Osteoblast (primary cell): ENCODE data around the gene NBAS. TPM values are rescaled to one million over a fixed set of nuclear protein-coding genes. Genes with fewer than 3 reads are reported as not detected.
"Not testable (repeated sequence)": the region's sequence is repeated elsewhere in the genome, so short reads cannot be mapped to it uniquely, and the experiment has no call there.

ENCODE experiments used
- DNase-seq: peaks from one replicate; pipeline ENCODE4 v3.0.0; 2011; ENCODE audit warnings: low spot score, mixed read lengths; ENCODE audit not compliant: insufficient read length; ENCODE audit errors: missing footprints
- H2AFZ ChIP-seq: 2 replicates; pipeline ENCODE4 v1.6.0; 2011; ENCODE audit warnings: mild to moderate bottlenecking, low read length
- H3K27ac ChIP-seq: 2 replicates; pipeline ENCODE4 v1.5.1; 2011; ENCODE audit warnings: mild to moderate bottlenecking, low read depth, low read length, moderate library complexity
- H3K27me3 ChIP-seq: 2 replicates; pipeline ENCODE4 v1.6.0; 2012; ENCODE audit warnings: mild to moderate bottlenecking, control low read depth, inconsistent platforms, low read length, moderate library complexity; ENCODE audit not compliant: insufficient read depth
- H3K36me3 ChIP-seq: 2 replicates; pipeline ENCODE4 v1.5.1; 2011; ENCODE audit warnings: mild to moderate bottlenecking, low read length, control low read depth, moderate library complexity; ENCODE audit not compliant: insufficient read depth
- H3K4me1 ChIP-seq: 2 replicates; pipeline ENCODE4 v1.5.1; 2011; ENCODE audit warnings: mild to moderate bottlenecking, low read length, control low read depth, moderate library complexity; ENCODE audit not compliant: insufficient read depth
- H3K4me2 ChIP-seq: 2 replicates; pipeline ENCODE4 v1.6.0; 2011; ENCODE audit warnings: mild to moderate bottlenecking, low read length; ENCODE audit not compliant: insufficient read depth
- H3K4me3 ChIP-seq: fragments of 200-600 bp; sonication (generic); 3 replicates; pipeline ENCODE4 v1.5.1; 2012; ENCODE audit warnings: mild to moderate bottlenecking, low read length, inconsistent platforms; ENCODE audit not compliant: insufficient read depth
- H3K79me2 ChIP-seq: 2 replicates; pipeline ENCODE4 v1.6.0; 2012; ENCODE audit warnings: mild to moderate bottlenecking, low read length, control low read depth, inconsistent platforms; ENCODE audit not compliant: insufficient read depth
- H3K9me3 ChIP-seq: 2 replicates; pipeline ENCODE4 v1.5.1; 2011; ENCODE audit warnings: low read depth, low read length, control low read depth
- H4K20me1 ChIP-seq: 2 replicates; pipeline ENCODE4 v1.6.0; 2012; ENCODE audit warnings: mild to moderate bottlenecking, low read length, control low read depth; ENCODE audit not compliant: insufficient read depth
- CTCF ChIP-seq: IDR thresholded peaks from 2 replicates; pipeline ENCODE4 v1.5.1; 2011; ENCODE audit warnings: mild to moderate bottlenecking, low read depth, low read length, moderate library complexity; ENCODE audit errors: extremely low read depth
- total RNA-seq: library from RNA; depleted of rRNA; stranded (reverse); fragments of >200 nt; gene quantifications from 2 replicates; pipeline ENCODE4 v1.2.3, GENCODE V29; 2012

The NBAS gene
- total RNA-seq, 1 donor, result 98.1 TPM

DNA sequence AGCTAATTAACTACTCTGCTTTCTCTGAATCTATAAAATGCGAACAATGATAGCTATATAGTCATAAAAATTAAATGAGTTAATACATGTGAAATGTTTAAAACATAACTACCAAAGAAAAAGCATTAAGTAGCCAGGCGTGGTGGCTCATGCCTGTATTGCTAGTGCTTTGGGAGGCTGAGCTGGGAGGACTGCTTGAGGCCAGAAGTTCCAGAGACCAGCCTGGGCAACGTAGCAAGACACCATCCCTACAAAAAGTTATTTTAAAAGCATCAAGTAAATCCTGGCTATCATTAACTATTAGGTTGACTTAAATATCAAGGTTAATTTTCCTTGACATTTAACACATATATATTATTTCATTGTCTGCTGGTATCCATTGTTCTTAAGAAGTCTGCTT is 152.4 kb downstream of the NBAS start:
- Histone ChIP-seq H3K9me3 (no peaks in the 10 kb centered on the region), H3K27ac (no peak overlapping the region), H2AFZ (no peak overlapping the region), H3K79me2 (no peaks in the 10 kb centered on the region), H3K27me3 (no peaks in the 10 kb centered on the region), H3K4me1 (no peaks in the 10 kb centered on the region), H3K36me3 (peaks cover 10% of the 10 kb centered on the region), H3K4me2 (no peak overlapping the region), H4K20me1 (no peaks in the 10 kb centered on the region), H3K4me3 (no peak overlapping the region)
- no peak for TF ChIP-seq CTCF
- DNase-seq, result no peak

GRCh38 chr2:15407666-15408065 is 153.5 kb downstream of the NBAS start:
- TF ChIP-seq CTCF, result no peak
- H3K4me2 ChIP-seq, result no peak overlapping the region
- H4K20me1 ChIP-seq, result no peaks in the 10 kb centered on the region
- H3K4me3 ChIP-seq, result no peak overlapping the region
- H3K9me3 ChIP-seq, result no peaks in the 10 kb centered on the region
- H3K79me2 ChIP-seq, result no peaks in the 10 kb centered on the region
- H2AFZ ChIP-seq, result no peak overlapping the region
- DNase-seq, result no peak
- H3K27me3 ChIP-seq, result no peaks in the 10 kb centered on the region
- peaks cover 2% of the 10 kb centered on the region for H3K36me3 ChIP-seq
- H3K4me1 ChIP-seq, result no peaks in the 10 kb centered on the region
- H3K27ac ChIP-seq, result no peak overlapping the region

GRCh38 chr2:15404511-15404910 is 156.6 kb downstream of the NBAS start:
- not testable (repeated sequence) for H3K4me3 ChIP-seq, H2AFZ ChIP-seq, H4K20me1 ChIP-seq, H3K36me3 ChIP-seq, H3K27ac ChIP-seq, H3K4me1 ChIP-seq, DNase-seq, H3K4me2 ChIP-seq, H3K27me3 ChIP-seq, H3K9me3 ChIP-seq, H3K79me2 ChIP-seq

- Histone ChIP-seq H4K20me1 (no peaks in the 10 kb centered on the region), H3K9me3 (no peaks in the 10 kb centered on the region), H3K36me3 (no peaks in the 10 kb centered on the region), H3K4me3 (no peak overlapping the region), H3K79me2 (no peaks in the 10 kb centered on the region), H2AFZ (no peak overlapping the region), H3K4me1 (no peaks in the 10 kb centered on the region), H3K27ac (no peak overlapping the region), H3K4me2 (no peak overlapping the region), H3K27me3 (no peaks in the 10 kb centered on the region)
- no peak for TF ChIP-seq CTCF
- DNase-seq, result no peak
Measured at GRCh38 chr2:15400240-15400826, 160.8 kb downstream of the NBAS start.
